OCI-M2 (cell line): ENCODE results near the gene OCA2.

Source experiments
- DNase-seq: peaks from one replicate; lab custom pipeline; 2025; ENCODE audit not compliant: unreplicated experiment; lab: John Stamatoyannopoulos, UW

Gene OCA2

GRCh38 chr15:28080386-28080785, 18.7 kb downstream of the OCA2 start:
- no peak for DNase-seq

DNA sequence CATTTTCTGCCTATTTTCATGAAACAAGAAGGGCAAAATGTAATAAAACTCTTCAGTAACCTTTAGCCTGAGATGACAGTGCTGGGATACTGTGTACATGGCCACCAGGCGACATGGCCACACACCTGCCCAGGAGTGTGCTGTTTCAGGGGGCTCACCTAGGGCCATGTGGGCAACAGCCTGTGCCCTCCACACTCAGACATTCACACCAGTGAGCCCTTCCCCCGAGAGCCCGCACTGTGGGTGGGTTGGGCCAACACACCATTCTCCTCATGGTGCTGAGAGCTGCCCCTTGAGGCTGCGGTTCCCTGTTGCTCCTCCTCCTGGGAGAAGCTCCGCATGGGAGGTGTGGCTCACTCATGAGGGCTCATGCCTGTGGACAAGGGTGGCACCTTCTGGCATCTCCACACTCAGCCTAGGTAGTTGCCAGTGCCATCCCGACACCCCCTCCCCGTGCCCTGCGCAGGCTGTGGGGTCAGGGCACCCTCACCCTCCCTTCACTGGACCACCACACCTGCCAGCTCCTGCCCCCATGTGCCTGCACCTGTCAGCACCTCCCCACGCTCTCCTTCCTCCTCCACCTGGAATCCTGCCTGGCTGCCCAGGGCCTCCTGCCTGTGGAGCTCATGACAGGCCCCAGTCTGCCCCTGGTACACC, 19.7 kb downstream of the OCA2 start:
- no peak for DNase-seq

- DNase-seq: no peak
These were observed 20.9 kb downstream of the OCA2 start for GRCh38 chr15:28078191-28078719.

GRCh38 chr15:28075573-28075972, 23.5 kb downstream of the OCA2 start:
- no peak for DNase-seq

DNA sequence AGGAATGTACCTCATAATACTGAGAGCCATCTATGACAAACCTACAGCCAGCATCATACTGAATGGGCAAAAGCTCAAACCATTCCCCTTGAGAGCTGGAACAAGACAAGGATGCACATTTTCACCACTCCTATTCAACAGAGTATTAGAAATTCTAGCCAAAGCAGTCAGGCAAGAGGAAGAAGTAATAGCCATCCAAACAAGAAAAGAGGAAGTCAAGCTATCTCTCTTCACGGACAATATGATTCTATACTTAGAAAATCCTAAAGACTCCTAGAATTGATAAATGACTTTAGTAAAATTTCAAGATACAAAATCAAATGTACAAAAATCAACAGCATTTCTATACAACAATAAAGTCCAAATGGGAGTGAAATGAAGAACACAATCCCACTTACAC, 30.2 kb downstream of the OCA2 start:
- DNase-seq: no peak

DNA sequence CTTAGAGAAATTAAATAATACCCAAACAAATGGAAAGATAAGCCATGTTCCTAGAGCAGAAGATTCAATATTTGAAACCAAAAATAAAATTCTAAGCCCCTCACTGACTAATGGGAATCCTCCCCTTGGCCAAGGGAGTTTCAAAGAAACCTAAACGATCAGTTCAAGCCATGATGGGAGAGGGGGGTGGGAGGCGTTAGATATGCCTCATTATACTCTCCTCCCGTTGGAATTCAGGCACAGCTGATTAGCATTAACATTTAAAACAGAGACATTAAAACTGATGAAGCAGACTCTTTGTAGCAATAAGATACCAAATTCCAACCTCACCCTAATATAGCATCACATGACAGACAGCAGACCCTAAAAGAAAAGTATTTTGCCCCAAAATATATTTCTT, 32.9 kb downstream of the OCA2 start:
- no peak for DNase-seq

DNA sequence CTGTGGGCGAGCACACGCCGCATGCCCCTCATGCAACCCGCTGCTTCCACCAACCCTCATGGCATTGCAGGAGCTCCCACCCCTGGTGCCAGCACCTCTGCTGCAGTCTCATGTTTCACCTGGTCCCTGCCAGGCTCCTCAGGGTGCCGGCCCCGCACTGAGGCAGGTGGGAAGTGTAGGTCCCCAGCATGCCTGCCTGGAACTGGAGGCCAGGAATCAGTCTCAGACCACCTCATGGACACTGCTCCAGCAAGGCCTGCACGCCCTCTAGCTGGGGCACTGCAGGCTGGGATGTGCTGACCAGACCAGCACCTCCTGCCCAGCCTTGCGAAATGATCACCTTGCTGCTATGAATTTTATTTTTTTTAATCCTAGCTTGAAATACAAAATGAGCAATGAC, 39.1 kb downstream of the OCA2 start:
- no peak for DNase-seq

DNA sequence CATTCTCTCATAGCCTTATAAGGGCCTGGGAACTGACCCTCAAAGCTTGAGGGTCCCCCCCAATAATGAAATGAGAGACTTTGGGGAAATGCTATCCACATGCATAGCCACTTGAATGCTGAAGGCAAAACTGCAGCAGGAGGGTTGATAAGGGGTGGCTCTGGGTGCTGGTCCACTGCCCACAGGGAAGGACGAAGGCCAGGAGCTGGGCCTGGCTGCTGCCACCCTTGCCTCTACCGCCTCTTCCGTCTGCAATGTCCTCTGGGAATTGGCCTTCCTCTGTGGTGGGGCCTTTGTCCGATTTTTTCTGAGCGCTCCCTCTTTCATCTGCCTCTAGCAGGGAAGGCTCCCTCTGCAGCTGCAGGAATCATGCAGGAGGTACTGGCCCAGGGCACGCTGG, 41.0 kb downstream of the OCA2 start:
- DNase-seq: no peak

DNA sequence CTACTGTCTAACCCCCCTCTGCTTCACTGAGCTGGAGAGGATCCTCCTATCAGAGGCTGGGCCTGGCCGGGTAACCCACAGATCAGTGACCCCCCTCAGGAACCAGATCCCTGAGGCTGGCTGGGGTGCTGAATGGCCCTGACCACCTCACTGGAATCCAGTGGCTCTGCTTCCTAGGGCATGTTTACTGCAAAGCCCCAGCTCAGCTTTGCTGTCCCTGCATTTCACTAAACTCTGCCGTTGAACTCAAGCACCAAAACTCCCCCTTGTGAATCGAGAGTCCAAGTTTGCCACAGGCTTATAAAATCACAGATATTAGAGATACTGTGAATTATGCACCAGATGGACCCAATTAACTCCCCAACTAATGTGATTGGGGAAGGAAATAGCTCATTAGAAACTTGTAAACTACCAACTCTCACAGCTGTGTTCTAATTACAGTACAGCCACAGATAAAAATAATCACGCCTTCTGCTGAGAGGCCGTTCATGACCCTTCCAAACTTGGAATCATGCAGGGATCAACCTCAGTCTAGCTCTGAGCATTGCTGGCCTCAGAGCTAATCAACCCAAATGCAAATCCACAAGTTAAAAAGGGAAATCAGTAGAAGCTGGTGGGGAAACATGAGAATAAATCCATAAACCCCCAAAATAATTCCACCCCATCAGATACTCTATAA, 47.0 kb downstream of the OCA2 start:
- DNase-seq: no peak

DNA sequence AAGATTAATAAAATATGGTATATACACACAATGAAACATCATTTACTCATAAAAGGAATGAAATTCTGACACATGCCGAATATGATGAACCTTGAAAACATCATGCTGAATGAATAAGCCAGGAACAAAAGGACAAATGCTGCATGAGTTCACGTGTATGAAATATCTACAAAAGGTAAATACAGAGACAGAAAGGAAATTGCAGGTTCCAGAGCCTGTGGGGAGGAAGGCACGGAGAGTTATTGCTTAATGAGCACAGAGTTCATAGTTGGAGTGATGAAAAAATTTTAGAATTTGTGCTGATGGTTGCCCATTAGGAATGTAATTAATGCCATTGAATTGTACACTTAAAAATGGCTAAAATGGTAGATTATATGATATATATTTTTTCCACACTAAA, 49.5 kb downstream of the OCA2 start:
- no peak for DNase-seq

GRCh38 chr15:28047277-28047676, 51.8 kb downstream of the OCA2 start:
- DNase-seq: no peak

GRCh38 chr15:28044121-28044672, 54.9 kb downstream of the OCA2 start:
- DNase-seq: no peak

DNA sequence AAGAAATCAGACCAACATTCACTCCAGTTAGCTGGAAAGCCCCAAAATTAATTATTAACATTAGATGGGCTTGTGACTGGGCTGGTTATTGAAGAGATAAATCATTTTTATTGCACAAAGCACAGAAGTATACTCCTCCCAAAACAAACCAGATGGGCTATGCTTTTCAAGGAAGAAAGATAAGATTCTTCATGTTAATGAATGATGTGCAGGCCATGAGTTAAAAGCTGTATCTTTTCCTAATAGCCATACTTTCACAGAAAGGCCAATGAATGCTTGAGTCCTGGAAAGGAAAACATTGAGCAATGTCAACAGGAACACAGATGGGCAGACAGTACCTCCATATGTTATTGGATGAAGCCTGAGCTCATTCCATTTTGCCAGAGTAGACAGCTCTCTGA, 55.4 kb downstream of the OCA2 start:
- no peak for DNase-seq

DNA sequence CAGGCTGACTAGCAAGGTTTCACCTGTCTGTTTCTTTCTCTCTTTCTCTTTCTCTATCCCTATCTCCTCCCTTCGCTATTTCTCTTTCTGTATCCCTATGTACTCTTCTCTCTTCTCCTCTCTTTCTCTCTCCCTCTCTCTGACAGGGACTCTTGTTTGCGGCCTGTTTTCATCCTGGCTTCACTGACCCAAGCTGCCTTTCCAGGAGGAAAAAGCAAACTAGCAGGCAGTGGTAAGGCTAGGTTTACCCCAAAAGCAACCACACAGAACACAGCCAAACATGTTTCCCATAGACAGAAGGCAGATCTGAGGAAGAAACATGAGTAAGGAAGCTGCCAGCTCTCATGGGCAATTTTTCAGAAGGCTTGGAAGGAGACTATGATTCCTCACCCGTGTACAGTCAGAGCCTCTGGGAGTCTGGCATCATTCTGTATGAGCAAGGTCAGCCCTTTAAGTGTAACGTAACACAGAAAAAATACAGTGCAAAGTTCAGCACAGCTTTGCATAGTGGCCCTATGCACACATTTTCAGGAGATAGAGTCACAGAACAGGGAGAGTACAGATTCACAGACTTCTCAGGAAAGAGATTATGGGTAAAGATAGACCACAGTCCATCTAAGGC, 61.0 kb downstream of the OCA2 start:
- DNase-seq: no peak

DNA sequence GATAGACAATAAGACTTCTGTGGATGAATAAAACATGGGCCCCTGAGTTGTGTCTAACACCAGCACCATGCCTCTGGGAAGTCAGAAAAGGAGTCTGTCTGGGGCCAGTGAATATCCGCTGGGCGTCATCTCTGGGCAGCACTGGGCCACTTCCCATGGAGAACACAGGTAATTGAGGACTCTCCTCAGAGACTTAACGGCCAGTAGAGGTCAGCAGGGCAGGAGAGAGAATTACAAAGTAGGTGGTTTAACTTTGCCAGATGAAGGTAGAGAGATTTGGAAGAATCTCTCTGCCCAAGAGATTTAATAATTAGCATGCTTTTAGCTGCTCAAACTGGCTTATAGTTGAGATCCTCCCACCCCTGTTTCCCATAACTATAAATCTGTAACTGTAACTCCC, 65.7 kb downstream of the OCA2 start:
- no peak for DNase-seq

DNA sequence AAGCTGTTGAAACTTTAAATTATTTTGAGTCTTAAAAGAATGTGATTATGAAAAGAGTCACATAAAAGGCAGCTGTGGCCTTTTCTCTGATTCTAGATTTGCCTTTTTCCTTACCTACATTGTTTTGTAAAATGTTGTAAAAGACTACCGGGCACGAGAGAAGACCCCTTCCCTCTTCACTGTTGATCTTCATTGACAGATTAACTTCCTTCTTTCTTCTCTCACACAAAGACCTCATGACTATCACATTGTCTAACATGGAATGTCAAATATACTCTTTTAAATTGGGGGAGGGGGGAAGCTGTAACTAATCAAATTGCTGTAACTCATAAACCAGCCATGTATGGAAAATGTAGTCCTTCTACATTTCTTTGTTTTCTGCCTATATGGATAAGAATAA, 68.3 kb downstream of the OCA2 start:
- DNase-seq: no peak

DNA sequence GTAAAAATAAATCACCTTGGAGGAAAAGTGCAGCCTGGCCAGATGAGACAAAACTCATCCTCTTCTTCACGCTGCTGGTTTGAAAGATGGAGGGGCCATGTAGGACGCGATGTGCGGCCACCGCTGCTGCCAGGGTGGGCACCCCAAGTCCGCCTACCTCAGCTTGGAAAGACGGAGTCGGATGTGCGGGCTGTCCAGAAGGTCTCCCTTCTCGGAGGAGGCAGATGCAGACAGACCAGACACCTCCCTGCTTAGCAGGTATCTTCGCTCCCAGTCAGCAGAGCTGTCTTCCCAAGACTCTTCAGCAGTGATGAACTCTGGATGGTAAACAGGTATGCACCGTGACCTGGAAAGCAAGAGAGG, 71.4 kb downstream of the OCA2 start:
- no peak for DNase-seq

DNA sequence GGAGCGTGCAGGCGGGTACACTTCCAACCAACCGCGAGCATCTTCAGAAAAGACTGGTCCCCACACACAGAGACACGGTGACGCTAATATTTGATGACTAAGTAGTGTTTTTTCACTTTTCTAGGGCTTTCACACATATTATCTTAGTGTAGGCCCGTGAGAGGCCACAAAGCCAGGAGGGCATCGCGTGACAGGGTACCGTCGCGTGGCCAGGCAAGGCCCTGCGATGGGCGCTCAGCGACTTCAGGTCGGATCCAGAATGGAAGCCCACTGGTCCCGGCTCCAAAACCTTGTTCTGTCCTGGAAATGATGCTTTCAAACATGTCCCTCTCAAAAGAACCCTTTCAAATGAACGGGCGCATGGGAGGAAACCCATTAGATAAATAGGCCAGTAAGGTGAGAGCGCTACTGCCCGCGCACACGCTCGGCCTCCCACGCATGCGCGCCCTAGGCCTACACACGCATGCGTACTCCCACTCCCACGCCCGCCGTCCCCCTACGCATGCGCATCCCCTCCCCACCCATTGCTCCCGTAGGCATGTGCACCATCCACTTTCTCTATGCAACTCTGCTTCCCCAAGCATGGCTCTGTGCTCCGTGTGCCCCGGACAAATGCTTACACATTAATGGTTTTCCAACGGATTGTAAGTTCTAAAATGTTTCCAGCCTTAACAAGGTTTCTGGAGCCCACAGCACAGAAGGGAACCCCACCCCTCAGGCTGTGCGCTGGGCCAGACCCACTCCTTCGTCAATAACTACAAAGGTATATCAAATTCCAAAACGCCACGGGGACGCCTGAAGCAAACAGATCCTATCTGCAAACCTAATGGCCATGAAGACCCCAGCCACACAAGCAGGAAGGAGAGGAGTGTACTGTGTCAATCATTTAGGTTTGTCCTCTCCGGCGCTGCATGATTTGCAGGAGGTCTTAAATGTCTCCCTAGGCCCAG, 72.1 kb downstream of the OCA2 start:
- no peak for DNase-seq

DNA sequence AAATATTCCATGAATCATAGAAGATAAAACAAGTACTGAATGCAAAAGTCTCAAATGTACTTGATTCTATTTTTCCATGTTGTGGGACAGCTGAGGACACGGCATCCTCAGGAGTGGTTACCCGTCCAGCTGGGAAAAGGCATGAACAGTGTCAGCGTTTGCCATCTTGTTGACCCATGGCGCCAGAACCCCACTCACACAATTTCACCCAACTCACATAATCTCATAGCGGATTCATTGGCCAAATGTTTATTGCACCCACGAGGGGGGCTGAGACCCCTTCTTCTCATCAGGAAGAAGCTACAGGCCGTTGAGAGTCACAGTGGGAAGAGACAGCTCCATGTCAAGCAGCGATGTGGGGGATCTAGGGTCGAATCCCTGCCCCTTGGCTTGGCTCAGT, 72.9 kb downstream of the OCA2 start:
- no peak for DNase-seq

DNA sequence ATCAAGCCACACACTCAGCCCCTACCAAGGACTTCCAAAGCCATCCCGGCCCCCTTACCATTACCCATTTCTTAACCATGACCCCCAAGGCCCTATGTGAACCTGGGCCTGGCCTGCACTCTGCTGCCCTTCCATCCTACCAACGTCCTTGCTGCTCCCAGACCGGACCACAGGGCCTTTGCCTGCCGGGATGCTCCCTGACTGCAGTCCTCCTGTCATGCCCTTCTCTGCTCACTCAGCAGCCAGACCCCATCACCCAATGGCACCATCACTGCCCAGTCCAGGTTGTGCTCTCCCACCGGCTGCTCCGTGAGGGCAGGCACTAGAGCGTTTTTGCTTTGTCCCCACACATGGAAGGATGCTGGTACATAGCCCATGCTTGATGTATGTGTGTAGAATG, 73.7 kb downstream of the OCA2 start:
- no peak for DNase-seq

DNA sequence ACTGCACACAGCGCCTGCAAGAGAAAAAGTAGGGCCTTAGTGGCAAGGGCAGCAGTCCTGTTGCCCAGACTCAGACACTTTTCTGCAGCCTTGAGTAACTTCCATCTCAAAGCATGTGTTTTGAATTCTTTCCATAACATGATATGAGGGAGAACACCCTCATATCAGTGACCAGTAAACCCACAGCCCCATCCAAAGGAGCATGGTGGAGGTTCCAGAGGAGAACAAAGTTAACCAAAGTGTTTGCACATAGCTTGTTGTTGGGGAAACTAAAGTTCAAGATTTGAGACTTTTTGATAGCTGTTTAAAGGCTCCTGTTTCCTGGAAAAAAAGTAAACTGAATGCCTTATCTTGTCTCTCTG, 74.2 kb downstream of the OCA2 start:
- no peak for DNase-seq
